Dendritic cell treated with granulocyte-macrophage colony-stimulating factor and Interleukin-4, amounts not matched to agents 40 ng/mL and 50 ng/mL, for 4 days (primary cell): ENCODE measurements around the gene OTOL1.

Experiments
- H3K27ac Mint-ChIP-seq: one replicate; pipeline ENCODE4 v1.8.0; 2022; ENCODE audit warnings: mild to moderate bottlenecking, mixed read lengths
- H3K27me3 Mint-ChIP-seq: one replicate; pipeline ENCODE4 v1.8.0; 2022; ENCODE audit warnings: mild to moderate bottlenecking, mixed read lengths
- H3K36me3 Mint-ChIP-seq: one replicate; pipeline ENCODE4 v1.8.0; 2022; ENCODE audit warnings: low read depth, mixed read lengths
- H3K4me1 Mint-ChIP-seq: one replicate; pipeline ENCODE4 v1.8.0; 2022; ENCODE audit warnings: low read depth, mixed read lengths
- H3K4me3 Mint-ChIP-seq: one replicate; pipeline ENCODE4 v1.8.0; 2022; ENCODE audit warnings: mild to moderate bottlenecking, moderate library complexity, mixed read lengths
- H3K9me3 Mint-ChIP-seq: one replicate; pipeline ENCODE4 v1.8.0; 2022; ENCODE audit warnings: mixed read lengths
- intact Hi-C: fragments of 100-400 bp; cut with micrococcal nuclease; formaldehyde crosslinking; loops from one replicate; pipeline ENCODE4 v1.15.0; 2022

Gene OTOL1

DNA sequence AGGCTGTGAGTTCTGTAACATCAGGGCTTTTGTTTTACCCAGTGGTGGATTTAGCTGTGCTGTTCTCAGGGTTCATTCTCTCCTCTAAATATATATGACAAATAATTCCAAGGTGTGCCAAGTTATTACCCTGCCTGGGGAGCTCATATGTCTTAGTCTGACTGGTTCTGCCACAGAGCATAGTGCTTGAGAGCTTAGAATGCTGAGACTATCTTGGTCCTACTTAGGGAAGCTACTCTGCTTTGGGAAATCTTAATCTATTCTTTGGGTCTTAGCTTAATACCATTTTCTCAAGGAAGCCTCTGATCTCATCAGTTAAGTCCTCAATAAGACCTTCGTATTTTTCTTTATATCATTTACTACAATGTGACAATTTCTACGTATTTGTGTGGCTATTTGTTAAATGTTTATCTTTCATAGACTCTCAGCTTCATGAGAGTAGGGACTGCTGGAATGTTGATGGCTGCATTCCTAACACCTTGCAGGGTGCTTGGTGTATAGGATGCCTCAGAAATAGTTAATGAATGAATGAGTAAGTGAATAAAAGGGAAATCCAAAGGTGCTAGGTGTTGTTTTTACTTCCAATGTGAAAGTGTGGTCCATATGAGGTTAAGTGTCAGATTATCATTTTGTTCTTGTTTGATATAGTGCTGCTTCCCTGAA, 1.8 kb downstream of the OTOL1 start:
- intact Hi-C loops, result no loop called here
- H3K9me3 Mint-ChIP-seq, result peaks cover 17% of the 10 kb centered on the region
- H3K4me3 Mint-ChIP-seq, result no peak overlapping the region

DNA sequence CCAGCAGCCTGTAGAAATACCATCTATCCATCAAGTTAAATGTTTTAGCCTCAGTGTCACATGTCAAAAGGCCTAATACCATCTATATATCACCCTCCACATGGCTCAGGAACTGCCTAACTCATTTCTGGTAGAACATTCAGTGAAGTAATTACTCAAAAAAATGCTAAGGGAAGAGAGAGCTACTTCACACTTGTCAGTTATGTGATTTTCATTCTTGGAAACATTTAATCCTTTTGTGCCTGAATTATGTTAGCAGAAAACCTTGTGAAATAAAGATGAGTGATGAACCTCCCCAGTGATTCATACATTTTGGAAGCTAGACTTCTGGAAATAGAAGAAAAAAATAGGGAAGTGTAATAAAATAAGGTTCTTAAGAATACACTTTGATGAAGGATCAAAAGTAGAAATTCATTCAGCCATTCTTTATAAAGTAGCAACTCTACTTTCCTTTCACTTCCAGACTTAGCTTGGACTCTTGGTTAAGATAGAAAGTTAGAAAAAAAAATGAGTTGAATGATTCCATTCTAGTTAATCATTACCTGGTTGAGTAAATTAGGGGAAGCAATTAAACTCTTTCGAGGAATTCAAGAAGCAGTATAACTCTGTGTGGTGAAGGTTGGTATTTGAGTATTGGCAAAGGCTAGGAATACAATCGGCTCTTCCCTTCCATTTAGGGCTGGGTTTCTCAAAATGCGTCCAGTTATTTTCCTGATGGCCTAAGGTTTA, 3.6 kb downstream of the OTOL1 start:
- Mint-ChIP-seq H3K27ac (no peak overlapping the region), H3K36me3 (no peaks in the 10 kb centered on the region)
- intact Hi-C loops, result no loop called here

More for the DNA sequence above, 1.8 kb downstream of the OTOL1 start:
- Mint-ChIP-seq H3K27ac (no peak overlapping the region), H3K27me3 (no peaks in the 10 kb centered on the region), H3K36me3 (no peaks in the 10 kb centered on the region), H3K4me1 (no peaks in the 10 kb centered on the region)

DNA sequence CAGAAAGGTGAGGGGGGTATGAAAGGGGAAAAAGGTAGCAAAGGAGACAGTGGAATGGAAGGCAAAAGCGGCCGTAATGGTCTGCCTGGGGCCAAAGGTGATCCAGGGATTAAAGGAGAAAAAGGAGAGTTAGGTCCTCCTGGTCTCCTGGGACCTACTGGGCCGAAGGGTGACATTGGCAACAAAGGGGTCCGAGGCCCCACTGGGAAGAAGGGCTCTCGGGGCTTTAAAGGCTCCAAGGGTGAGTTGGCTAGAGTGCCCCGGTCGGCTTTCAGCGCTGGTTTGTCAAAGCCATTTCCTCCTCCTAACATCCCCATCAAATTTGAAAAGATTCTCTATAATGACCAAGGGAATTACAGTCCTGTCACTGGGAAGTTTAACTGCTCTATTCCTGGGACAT, 6.7 kb downstream of the OTOL1 start:
- H3K36me3 Mint-ChIP-seq, result no peaks in the 10 kb centered on the region
- intact Hi-C loops, result no loop called here

More for the DNA sequence above, 3.6 kb downstream of the OTOL1 start:
- Mint-ChIP-seq H3K27me3 (no peaks in the 10 kb centered on the region), H3K9me3 (peaks cover 7% of the 10 kb centered on the region), H3K4me3 (no peak overlapping the region), H3K4me1 (no peaks in the 10 kb centered on the region)

DNA sequence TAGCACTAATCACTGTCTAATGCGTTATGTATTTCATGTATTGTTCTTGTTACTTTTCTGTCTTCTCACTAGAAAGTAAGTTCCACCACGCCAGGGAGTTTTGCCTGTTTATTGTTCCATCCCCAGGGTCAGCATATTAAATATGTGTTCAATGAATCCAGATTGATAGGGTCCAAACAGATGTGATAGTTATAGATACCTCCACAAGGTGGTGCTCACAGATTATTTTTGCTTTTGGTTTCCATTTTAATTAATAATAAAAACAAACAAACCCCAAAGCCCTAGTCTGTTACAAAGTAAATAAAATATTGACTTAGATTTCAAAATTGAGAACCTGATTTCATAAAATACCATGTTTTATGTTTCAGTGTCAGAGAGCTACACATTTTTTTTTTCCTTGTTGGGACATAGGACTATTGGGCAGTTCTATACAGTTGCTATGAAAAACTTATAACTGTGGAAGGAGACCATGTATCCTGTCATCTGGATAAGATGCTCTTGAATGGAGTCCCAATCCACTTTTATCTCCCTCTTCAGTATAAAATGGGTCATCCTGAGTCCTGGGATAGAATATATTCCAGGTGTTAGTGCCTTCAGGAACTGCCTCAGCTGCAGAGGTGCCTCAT, 12.4 kb downstream of the OTOL1 start:
- H3K4me1 Mint-ChIP-seq, result no peaks in the 10 kb centered on the region
- H3K36me3 Mint-ChIP-seq, result no peaks in the 10 kb centered on the region
- intact Hi-C loops, result no loop called here
- H3K27ac Mint-ChIP-seq, result no peak overlapping the region
- no peak overlapping the region for H3K4me3 Mint-ChIP-seq
- H3K27me3 Mint-ChIP-seq, result peaks cover 7% of the 10 kb centered on the region
- no peaks in the 10 kb centered on the region for H3K9me3 Mint-ChIP-seq

More for the DNA sequence above, 6.7 kb downstream of the OTOL1 start:
- no peak overlapping the region for H3K27ac Mint-ChIP-seq
- H3K27me3 Mint-ChIP-seq, result peaks cover 5% of the 10 kb centered on the region
- no peaks in the 10 kb centered on the region for H3K4me1 Mint-ChIP-seq
- H3K4me3 Mint-ChIP-seq, result no peak overlapping the region
- no peaks in the 10 kb centered on the region for H3K9me3 Mint-ChIP-seq

DNA sequence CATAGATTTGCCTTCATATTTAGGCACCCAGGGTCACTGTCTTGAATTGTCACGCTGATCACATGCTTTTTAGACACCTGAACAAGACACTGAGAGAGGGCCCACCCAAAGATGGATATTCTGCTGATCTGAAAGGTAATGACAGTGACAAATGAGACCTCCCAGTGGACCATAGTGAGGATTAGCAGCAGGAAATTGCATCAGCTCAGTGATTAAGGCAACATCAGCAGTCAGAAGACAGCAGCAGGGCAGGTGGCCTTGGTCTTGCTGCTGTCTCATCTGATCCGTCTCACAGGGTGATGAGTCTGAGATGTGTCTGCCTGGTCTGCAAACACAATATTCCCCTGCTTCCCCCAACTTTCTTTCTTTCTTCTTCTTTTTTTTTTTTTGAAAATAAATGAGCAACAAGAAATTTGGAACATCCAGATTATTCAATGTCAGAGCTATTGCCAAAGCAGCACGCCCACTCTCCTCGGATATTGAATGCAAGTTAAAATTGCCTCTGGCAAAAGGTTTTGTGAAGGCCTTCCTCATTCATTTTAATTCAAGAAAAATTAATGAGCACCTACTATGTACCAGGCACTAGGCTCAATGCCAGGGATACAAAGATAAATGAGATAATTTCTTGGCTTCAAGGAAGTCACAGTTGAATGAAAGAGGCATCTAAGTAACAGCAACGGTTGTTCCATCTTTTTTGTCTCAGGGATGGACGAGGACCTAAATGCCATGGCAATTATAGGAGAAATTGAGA, 14.1 kb downstream of the OTOL1 start:
- H3K4me1 Mint-ChIP-seq, result no peaks in the 10 kb centered on the region
- no peaks in the 10 kb centered on the region for H3K36me3 Mint-ChIP-seq
- peaks cover 7% of the 10 kb centered on the region for H3K27me3 Mint-ChIP-seq
- no peak overlapping the region for H3K4me3 Mint-ChIP-seq
- H3K9me3 Mint-ChIP-seq, result no peaks in the 10 kb centered on the region
- no peak overlapping the region for H3K27ac Mint-ChIP-seq
- intact Hi-C loops, result no loop called here

DNA sequence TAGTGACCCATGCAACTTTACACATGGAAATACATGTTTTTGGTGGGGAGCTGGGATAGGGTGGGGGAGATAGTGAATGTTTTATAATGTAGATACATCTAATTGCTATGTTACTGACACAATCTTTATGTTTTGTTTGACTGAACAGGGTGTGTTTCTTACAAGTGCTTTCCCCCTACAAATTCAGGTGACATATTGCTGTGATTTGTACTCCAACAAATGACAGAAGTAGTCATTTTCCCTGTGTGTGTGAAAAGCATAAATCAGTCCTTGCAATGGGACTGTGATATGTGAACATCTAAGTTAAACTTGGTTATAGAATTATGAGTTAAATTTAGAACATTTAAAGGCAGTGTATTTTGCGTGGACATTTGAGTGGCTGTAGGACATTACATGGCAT, 27.3 kb downstream of the OTOL1 start:
- peaks cover 3% of the 10 kb centered on the region for H3K27me3 Mint-ChIP-seq
- no peak overlapping the region for H3K4me3 Mint-ChIP-seq
- no peak overlapping the region for H3K27ac Mint-ChIP-seq
- no peaks in the 10 kb centered on the region for H3K9me3 Mint-ChIP-seq
- no peaks in the 10 kb centered on the region for H3K4me1 Mint-ChIP-seq
- no peaks in the 10 kb centered on the region for H3K36me3 Mint-ChIP-seq
- intact Hi-C loops, result no loop called here

DNA sequence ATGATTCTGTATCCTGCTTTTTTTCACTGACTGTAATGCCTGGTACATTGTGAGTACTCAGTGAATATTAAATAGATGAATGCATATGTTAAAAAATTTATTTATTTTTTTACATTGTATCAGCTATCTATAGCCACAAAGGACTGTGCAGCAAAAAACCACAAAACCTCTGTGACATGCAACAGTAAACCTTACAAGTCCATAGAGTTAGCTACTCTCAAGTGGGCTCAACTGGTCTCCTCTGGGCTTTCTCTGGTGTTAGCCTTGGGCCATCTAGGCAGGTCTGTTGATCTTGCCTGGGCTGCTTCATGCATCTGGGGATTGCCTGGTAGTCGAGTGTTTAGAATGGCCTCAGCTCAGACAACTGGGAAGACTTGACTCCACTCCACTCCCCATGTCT, 35.3 kb downstream of the OTOL1 start:
- Mint-ChIP-seq H3K36me3 (no peaks in the 10 kb centered on the region), H3K27ac (no peak overlapping the region), H3K27me3 (no peaks in the 10 kb centered on the region), H3K4me3 (no peak overlapping the region), H3K4me1 (no peaks in the 10 kb centered on the region), H3K9me3 (no peaks in the 10 kb centered on the region)
- intact Hi-C loops, result no loop called here

DNA sequence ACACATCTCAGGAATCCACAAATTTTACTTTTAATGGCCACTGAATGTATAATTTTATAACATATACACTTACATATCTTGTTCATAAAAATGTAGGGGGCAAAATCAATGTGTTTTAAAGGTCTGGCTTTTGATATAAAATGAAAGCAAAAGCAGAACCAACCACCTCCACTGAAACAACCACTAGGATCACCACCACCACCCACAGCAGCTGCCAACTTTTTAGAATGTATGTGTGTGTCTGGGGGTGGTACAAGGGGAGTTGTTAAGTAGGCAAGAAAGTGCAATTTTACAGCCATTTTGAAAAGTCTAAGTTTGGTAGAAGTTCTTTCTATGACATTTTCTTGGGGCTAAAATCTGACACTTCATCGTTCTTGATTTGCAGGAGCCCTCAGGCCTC, 44.0 kb downstream of the OTOL1 start:
- no peaks in the 10 kb centered on the region for H3K27me3 Mint-ChIP-seq
- no peak overlapping the region for H3K4me3 Mint-ChIP-seq
- intact Hi-C loops, result no loop called here
- H3K4me1 Mint-ChIP-seq, result peaks cover 5% of the 10 kb centered on the region
- H3K9me3 Mint-ChIP-seq, result no peaks in the 10 kb centered on the region
- H3K36me3 Mint-ChIP-seq, result no peaks in the 10 kb centered on the region
- H3K27ac Mint-ChIP-seq, result no peak overlapping the region

DNA sequence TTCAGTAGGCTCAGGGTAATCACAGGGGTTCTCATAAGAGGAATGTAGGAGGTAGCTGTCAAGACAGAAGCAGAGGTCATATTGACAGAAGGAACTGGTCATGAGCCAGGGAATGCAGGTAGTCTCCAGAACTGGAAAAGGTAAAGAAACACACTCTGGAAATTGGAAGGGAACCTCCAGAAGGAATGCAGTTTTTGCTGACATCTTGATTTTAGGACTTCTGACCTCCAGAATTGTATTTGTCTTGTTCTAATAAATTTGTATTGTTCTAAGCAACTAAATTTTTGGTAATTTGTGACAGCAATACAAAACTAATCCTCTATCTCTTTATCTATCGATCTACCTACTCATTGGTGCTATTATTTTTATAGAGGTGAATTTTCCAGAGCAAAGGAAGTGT, 49.2 kb downstream of the OTOL1 start:
- no peaks in the 10 kb centered on the region for H3K36me3 Mint-ChIP-seq
- no peaks in the 10 kb centered on the region for H3K27me3 Mint-ChIP-seq
- H3K27ac Mint-ChIP-seq, result no peak overlapping the region
- intact Hi-C loops, result no loop called here
- H3K9me3 Mint-ChIP-seq, result no peaks in the 10 kb centered on the region
- H3K4me1 Mint-ChIP-seq, result no peaks in the 10 kb centered on the region
- no peak overlapping the region for H3K4me3 Mint-ChIP-seq

DNA sequence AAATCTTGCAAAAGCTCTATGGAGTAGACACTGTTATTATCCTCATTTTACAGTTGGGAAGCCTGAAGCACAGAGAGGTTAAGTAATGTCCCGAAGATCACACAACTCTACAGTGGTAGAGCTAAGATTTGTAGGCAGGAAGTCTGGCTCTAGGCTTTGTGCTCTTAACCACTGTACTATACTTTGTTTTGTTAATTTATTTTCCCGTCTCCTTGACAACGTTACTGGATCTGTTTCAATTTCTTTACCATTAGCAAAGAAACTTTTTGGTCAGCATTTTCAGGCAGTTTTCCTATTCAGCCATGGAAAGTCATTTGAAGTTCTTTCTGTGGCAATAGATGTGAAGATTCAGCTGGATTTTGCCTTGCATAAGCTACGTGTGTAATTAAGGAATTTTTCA, 51.7 kb downstream of the OTOL1 start:
- no peaks in the 10 kb centered on the region for H3K9me3 Mint-ChIP-seq
- H3K4me1 Mint-ChIP-seq, result no peaks in the 10 kb centered on the region
- no peaks in the 10 kb centered on the region for H3K36me3 Mint-ChIP-seq
- H3K4me3 Mint-ChIP-seq, result no peak overlapping the region
- intact Hi-C loops, result no loop called here
- H3K27ac Mint-ChIP-seq, result no peak overlapping the region
- no peaks in the 10 kb centered on the region for H3K27me3 Mint-ChIP-seq

DNA sequence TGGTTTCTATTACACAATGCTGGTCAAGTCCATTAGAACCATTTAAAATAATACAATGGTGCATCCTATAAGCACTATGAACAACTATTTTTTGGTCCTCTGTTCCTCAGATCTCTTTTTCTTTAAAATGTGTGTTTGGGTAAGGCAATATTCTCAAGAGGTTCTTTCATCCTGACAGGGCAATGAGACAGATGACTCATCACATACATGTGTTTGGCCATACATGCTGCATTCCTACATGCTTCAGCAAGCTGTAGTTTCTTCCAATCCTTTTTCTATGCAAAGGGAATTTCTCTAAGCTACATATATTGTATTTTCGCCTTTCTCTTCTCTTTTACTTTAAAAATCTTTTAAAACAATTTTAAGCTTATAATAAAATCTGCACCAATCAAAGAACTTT, 52.7 kb downstream of the OTOL1 start:
- intact Hi-C loops, result no loop called here
- Mint-ChIP-seq H3K4me3 (no peak overlapping the region), H3K27me3 (no peaks in the 10 kb centered on the region), H3K36me3 (no peaks in the 10 kb centered on the region), H3K27ac (no peak overlapping the region), H3K4me1 (no peaks in the 10 kb centered on the region), H3K9me3 (no peaks in the 10 kb centered on the region)

DNA sequence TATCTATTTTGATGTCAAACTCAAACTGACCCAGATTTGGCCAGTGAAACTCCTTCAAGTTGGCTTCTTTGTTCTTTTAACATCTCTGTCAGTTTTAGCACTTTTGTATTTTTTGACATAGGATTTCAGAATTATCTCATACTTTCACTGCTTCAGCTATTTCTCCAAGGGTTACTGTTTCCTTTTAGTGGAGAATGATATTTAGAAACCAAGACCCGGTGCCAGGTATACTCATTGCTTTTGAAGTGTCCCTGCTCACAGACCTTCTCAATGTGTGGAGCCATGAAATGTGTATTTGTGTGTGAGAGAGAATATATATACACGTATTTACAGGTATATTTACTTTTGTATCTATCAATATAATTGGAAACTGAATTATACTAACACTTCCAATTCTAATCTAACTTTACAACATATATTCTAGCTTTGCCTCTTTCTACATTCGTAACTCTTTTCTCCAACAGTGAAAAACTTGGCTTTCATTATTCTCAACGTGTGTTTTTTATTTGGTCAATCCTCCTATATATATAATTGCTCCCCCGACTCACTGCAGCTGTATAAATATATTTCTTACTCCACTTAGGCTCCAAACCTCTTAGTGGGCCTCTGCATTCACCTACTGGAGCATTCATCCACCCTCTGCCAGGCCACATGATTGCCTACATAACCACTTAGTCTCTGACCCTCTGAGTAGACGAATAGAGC, 54.0 kb downstream of the OTOL1 start:
- Mint-ChIP-seq H3K9me3 (no peaks in the 10 kb centered on the region), H3K27me3 (no peaks in the 10 kb centered on the region), H3K4me3 (no peak overlapping the region), H3K4me1 (no peaks in the 10 kb centered on the region), H3K27ac (no peak overlapping the region), H3K36me3 (no peaks in the 10 kb centered on the region)
- intact Hi-C loops, result no loop called here

DNA sequence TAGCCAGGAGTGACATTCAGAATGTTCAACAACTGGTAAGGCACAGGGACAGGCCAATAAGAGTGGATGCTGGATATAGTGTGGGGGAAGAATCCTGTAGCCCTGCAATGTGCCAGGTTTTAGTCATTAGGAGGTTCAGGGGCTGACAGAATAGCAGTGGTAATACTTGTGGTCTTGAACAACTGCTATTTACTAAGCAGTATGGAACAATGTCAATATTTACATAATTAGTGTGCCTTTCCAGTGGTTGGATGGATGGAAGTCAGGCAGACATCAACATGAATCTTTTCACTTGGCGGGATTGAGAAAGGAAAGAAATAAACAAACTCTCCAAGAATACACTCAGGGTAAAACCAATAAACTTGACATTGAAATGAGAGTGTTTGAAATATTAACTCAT, 55.1 kb downstream of the OTOL1 start:
- intact Hi-C loops, result no loop called here
- Mint-ChIP-seq H3K27ac (no peak overlapping the region), H3K4me1 (no peaks in the 10 kb centered on the region), H3K36me3 (no peaks in the 10 kb centered on the region), H3K27me3 (no peaks in the 10 kb centered on the region), H3K9me3 (no peaks in the 10 kb centered on the region), H3K4me3 (no peak overlapping the region)
